LNCaP clone FGC (cell line): ENCODE data around the gene LYRM4.

ENCODE experiments used
- DNase-seq: peaks from one replicate; pipeline ENCODE4 v3.0.0-alpha.2; 2011; ENCODE audit warnings: low read depth
- H3K4me3 ChIP-seq: 2 replicates; pipeline ENCODE4 v1.5.1; 2011; ENCODE audit warnings: mild to moderate bottlenecking, low read depth, low read length, control low read depth
- TF ChIP-seq, protein P1 (sequence below): IDR thresholded peaks from 2 replicates; pipeline ENCODE4 v1.5.1; 2012; ENCODE audit warnings: mild to moderate bottlenecking; ENCODE audit not compliant: control insufficient read depth, insufficient read depth; ENCODE audit errors: extremely low read depth

Gene LYRM4

DNA sequence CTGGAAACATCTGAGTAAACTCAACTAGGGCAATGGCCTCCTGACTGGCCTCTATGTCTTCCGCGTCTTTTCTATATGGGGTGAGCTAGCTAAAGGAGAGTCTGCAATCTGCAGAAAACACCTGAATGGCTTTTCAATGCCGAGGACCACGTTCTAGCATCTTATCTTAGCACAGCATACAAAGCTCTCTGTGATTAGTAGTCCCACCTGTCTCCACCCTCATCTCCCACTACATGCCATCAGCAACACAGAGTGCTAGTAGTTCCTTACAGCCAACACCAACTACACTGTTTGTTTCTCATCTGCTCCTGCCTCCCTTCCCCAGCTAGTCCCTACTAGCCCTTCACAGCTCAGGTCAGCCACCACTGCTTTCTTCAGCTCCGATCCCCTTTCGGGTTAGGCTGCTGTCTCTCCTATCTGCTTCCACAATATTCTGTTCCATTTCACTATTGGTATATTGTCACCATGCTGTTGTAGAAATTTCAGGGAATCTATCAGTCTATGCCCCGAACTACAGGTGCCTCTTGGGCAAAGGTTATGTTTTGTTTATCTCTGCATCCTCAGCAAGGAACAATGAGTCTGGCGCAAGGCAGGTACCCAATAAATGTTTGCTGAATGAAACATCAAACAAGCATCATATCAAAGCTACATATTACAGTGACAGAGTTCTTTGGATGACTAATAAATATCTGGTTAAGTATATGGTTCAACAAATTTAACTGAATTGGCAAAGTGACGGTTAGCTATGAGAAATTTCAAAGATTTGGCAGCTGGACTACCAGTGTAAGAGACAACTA lies 12.2 kb downstream of the LYRM4 start:
- TF ChIP-seq, protein P1, sequence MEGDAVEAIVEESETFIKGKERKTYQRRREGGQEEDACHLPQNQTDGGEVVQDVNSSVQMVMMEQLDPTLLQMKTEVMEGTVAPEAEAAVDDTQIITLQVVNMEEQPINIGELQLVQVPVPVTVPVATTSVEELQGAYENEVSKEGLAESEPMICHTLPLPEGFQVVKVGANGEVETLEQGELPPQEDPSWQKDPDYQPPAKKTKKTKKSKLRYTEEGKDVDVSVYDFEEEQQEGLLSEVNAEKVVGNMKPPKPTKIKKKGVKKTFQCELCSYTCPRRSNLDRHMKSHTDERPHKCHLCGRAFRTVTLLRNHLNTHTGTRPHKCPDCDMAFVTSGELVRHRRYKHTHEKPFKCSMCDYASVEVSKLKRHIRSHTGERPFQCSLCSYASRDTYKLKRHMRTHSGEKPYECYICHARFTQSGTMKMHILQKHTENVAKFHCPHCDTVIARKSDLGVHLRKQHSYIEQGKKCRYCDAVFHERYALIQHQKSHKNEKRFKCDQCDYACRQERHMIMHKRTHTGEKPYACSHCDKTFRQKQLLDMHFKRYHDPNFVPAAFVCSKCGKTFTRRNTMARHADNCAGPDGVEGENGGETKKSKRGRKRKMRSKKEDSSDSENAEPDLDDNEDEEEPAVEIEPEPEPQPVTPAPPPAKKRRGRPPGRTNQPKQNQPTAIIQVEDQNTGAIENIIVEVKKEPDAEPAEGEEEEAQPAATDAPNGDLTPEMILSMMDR: no peak
- DNase-seq: no peak

DNA sequence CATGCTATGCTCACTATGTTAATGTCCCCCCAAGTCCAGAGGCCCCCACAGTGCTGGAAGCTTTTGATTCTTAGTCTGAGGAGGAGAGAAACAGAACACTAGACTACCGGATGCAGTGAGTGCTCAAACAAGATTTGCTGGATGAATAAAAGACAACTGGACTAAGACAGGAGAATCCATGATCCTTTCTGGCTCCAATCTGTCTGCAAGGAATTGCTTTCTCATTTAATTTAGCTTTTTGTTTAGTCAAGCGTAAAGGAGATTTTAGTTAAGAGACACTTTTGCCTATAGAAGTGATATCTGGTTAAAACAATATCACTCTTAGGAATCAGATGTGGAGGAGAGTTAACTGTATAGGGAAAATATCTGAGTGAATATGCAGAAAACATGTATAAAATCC lies 13.5 kb downstream of the LYRM4 start:
- H3K4me3 ChIP-seq: no peak overlapping the region
- TF ChIP-seq, protein P1: no peak
- no peak for DNase-seq

More for the DNA sequence above, 12.2 kb downstream of the LYRM4 start:
- H3K4me3 ChIP-seq: no peak overlapping the region

- TF ChIP-seq, protein P1: no peak
- no peak overlapping the region for H3K4me3 ChIP-seq
- DNase-seq: no peak
These were observed 14.3 kb downstream of the LYRM4 start for GRCh38 chr6:5246141-5247097.

DNA sequence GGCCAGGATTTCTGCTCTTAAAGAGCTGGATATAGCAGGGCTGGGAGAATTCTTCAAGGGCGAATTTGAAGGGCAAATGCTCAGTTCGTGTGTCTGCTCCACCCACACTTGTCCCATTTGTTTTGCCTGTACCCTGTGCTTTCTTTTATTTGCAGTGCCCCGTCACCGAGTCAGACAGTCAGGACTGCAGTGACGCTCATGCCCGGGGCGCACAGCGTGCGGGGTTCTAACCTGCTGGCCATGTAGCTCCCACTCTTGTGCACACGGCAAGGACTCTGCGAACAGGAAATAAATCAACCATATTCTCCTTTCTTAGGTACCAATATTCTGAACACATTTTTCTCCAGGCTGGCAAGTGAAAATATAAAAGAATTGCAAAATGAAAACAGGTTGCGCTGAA lies 17.7 kb downstream of the LYRM4 start:
- DNase-seq: no peak
- TF ChIP-seq, protein P1: no peak

DNA sequence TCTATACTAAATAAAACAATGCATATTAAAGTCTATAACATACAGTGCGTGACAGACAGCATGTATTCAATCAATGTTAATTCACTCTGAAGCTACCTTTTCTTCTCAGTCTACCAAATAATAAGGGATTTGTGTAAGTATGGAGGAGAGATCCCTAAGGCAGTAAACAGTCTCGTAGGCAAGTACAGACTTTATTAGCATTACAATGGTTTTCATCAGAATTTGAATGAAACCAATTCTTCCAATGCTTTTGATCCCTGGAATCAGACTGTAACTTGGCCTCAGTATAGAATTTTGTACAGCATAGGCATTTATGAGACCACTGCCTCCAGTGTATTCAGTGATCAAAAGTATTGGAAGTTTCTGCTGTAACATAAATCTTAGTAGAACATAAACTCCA lies 19.5 kb downstream of the LYRM4 start:
- TF ChIP-seq, protein P1: no peak
- DNase-seq: no peak
- H3K4me3 ChIP-seq: no peak overlapping the region

More for the DNA sequence above, 17.7 kb downstream of the LYRM4 start:
- H3K4me3 ChIP-seq: no peak overlapping the region

GRCh38 chr6:5238336-5238735 lies 22.4 kb downstream of the LYRM4 start:
- no peak overlapping the region for H3K4me3 ChIP-seq
- DNase-seq: no peak
- TF ChIP-seq, protein P1: no peak
